Liver (tissue), 9 donors: ENCODE results near the gene TRMT61A. TPM values are rescaled to one million over a fixed set of nuclear protein-coding genes. Genes with fewer than 3 reads are reported as not detected.
A peak's percentile ranks its signal among the peaks of the same experiment; 100 is the strongest.

Experiments
- DNase-seq: peaks from one replicate; pipeline ENCODE4 v3.0.0-alpha.2; 2017; ENCODE audit warnings: low spot score
- H3K27ac ChIP-seq, 2 donors: one replicate each; pipeline ENCODE4 v1.7.0; 2013; ENCODE audit warnings: inconsistent platforms in 2 of 2, low read length in 2 of 2, control low read depth in 1 of 2, low read depth in 1 of 2, mild to moderate bottlenecking in 1 of 2
- H3K27me3 ChIP-seq, 4 donors: one replicate each; pipeline versions ENCODE4 v1.6.1 to v1.7.0; 2013; ENCODE audit warnings: low read length in 3 of 4, inconsistent platforms in 1 of 4, mild to moderate bottlenecking in 1 of 4, moderate library complexity in 1 of 4; ENCODE audit not compliant: control insufficient read depth in 4 of 4, insufficient read depth in 4 of 4
- H3K36me3 ChIP-seq, 4 donors: one replicate each; pipeline versions ENCODE4 v1.6.1 to v1.7.0; 2013; ENCODE audit warnings: low read length in 3 of 4, mild to moderate bottlenecking in 3 of 4, low read depth in 1 of 4, moderate library complexity in 1 of 4; ENCODE audit not compliant: control insufficient read depth in 4 of 4, insufficient read depth in 3 of 4
- H3K4me1 ChIP-seq, 4 donors: one replicate each; pipeline versions ENCODE4 v1.6.1 to v1.7.0; 2013; ENCODE audit warnings: low read length in 3 of 4, mild to moderate bottlenecking in 3 of 4, moderate library complexity in 1 of 4; ENCODE audit not compliant: control insufficient read depth in 4 of 4, insufficient read depth in 4 of 4
- H3K4me3 ChIP-seq, 3 donors: one replicate each; pipeline versions ENCODE4 v1.6.1 to v1.7.0; 2013; ENCODE audit warnings: low read length in 3 of 3, control low read depth in 1 of 3, low read depth in 1 of 3, mild to moderate bottlenecking in 1 of 3
- H3K9ac ChIP-seq, 2 donors: one replicate each; pipeline ENCODE4 v1.7.0; 2013; ENCODE audit warnings: low read length in 2 of 2, mild to moderate bottlenecking in 2 of 2, moderate library complexity in 2 of 2, control low read depth in 1 of 2, low read depth in 1 of 2
- H3K9me3 ChIP-seq, 4 donors: one replicate each; pipeline versions ENCODE4 v1.6.1 to v1.7.0; 2013; ENCODE audit warnings: low read length in 3 of 4; ENCODE audit not compliant: control insufficient read depth in 4 of 4
- ATF3 ChIP-seq: IDR thresholded peaks from 2 replicates; pipeline ENCODE4 v1.6.1; 2016; ENCODE audit warnings: antibody characterized with exemption
- CTCF ChIP-seq: fragments of 150-350 bp; IDR thresholded peaks from 2 replicates; pipeline ENCODE4 v1.5.1; 2017; ENCODE audit warnings: improper control_type of control experiment, low read depth, low read length; ENCODE audit not compliant: missing input control
- EGR1 ChIP-seq, 2 donors: IDR thresholded peaks; 2 replicates each; pipeline ENCODE4 v1.6.1; 2016 to 2018; ENCODE audit warnings: antibody characterized with exemption in 2 of 2, low read depth in 2 of 2
- FOXA1 ChIP-seq: IDR thresholded peaks from 2 replicates; pipeline ENCODE4 v1.6.1; 2016; ENCODE audit warnings: antibody characterized with exemption
- FOXA2 ChIP-seq: IDR thresholded peaks from 2 replicates; pipeline ENCODE4 v1.6.1; 2016; ENCODE audit warnings: antibody characterized with exemption
- GABPA ChIP-seq, 2 donors: IDR thresholded peaks in 1 of 2; conservative IDR thresholded peaks in 1 of 2; 2 replicates each; pipeline ENCODE4 v1.6.1; 2016; ENCODE audit warnings: antibody characterized with exemption in 2 of 2, mild to moderate bottlenecking in 1 of 2, moderate library complexity in 1 of 2
- HNF4A ChIP-seq, 2 donors: conservative IDR thresholded peaks; 2 replicates each; pipeline ENCODE4 v1.6.1; 2016; ENCODE audit warnings: antibody characterized with exemption in 2 of 2, mild to moderate bottlenecking in 2 of 2
- HNF4G ChIP-seq: IDR thresholded peaks from 2 replicates; pipeline ENCODE4 v1.6.1; 2016; ENCODE audit warnings: antibody characterized with exemption
- JUND ChIP-seq, 2 donors: IDR thresholded peaks; 2 replicates each; pipeline ENCODE4 v1.6.1; 2016; ENCODE audit warnings: antibody characterized with exemption in 2 of 2
- MAX ChIP-seq: IDR thresholded peaks from 2 replicates; pipeline ENCODE4 v1.6.1; 2016; ENCODE audit warnings: antibody characterized with exemption
- NR2F2 ChIP-seq: IDR thresholded peaks from 2 replicates; pipeline ENCODE4 v1.6.1; 2016; ENCODE audit warnings: antibody characterized with exemption
- RAD21 ChIP-seq, 2 donors: IDR thresholded peaks; 2 replicates each; pipeline ENCODE4 v1.6.1; 2016; ENCODE audit warnings: antibody characterized with exemption in 2 of 2, mild to moderate bottlenecking in 2 of 2
- REST ChIP-seq: IDR thresholded peaks from 2 replicates; pipeline ENCODE4 v1.6.1; 2016; ENCODE audit warnings: antibody characterized with exemption, mild to moderate bottlenecking
- RXRA ChIP-seq, 2 donors: IDR thresholded peaks; 2 replicates each; pipeline ENCODE4 v1.6.1; 2017 to 2018; ENCODE audit warnings: antibody characterized with exemption in 2 of 2, mild to moderate bottlenecking in 1 of 2
- SP1 ChIP-seq: IDR thresholded peaks from 2 replicates; pipeline ENCODE4 v1.6.1; 2018; ENCODE audit warnings: antibody characterized with exemption, mild to moderate bottlenecking
- TAF1 ChIP-seq: conservative IDR thresholded peaks from 2 replicates; pipeline ENCODE4 v1.6.1; 2016; ENCODE audit warnings: antibody characterized with exemption, mild to moderate bottlenecking
- YY1 ChIP-seq: IDR thresholded peaks from 2 replicates; pipeline ENCODE4 v1.6.1; 2016; ENCODE audit warnings: antibody characterized with exemption, mild to moderate bottlenecking
- ZBTB33 ChIP-seq: IDR thresholded peaks from 2 replicates; pipeline ENCODE4 v1.6.1; 2016; ENCODE audit warnings: antibody characterized with exemption
- WGBS: extraction: QIAGEN DNeasy Blood & Tissue Kit; methylation state at CpG from one replicate; pipeline ENCODE4 v1.1.7; 2013; 5-methylcytosine and 5-hydroxymethylcytosine counted together
- polyA plus RNA-seq, 2 donors: library from polyadenylated mRNA; stranded (reverse) in 1 of 2; unstranded in 1 of 2; fragments of 200-250 nt in 1 of 2; fragments of >200 nt in 1 of 2; fragmentation: Nextera tagmentation in 1 of 2; extraction: Ambion mirVana in 1 of 2; gene quantifications; one replicate each; pipeline versions ENCODE4 v1.2.1 to v1.2.3, GENCODE V29; 2013 to 2015
- total RNA-seq, 2 donors: library from RNA; depleted of rRNA; stranded (reverse); fragments of >200 nt; gene quantifications; one replicate each; pipeline ENCODE4 v1.2.3, GENCODE V29; 2014
- donor health status: healthy.
- donor health status: healthy.
- donor health status: healthy.
- donor health status: healthy.
- donor health status: healthy.

The TRMT61A gene
- total RNA-seq (1 to 10 TPM; 5.1 to 7.9 TPM), polyA plus RNA-seq (1 to 10 TPM; 4.1 to 8.0 TPM)

GRCh38 chr14:103528587-103529382 is at the start of gene TRMT61A:
Gene TRMT61A, plus strand, starts transcription at chr14:103529196. Its CDS starts 783 bp downstream, at chr14:103529979.
- Histone ChIP-seq H3K4me3 (peak within 1 kb of the TSS; percentile 77 to 97 (median 89)), H3K4me1 (peaks cover 15 to 64% (median 38%) of the 10 kb centered on the region in 4 donors), H3K9ac (peak within 1 kb of the TSS; percentile 62 to 81), H3K27ac (peak within 1 kb of the TSS; percentile 75 to 84), H3K36me3 (peaks cover 0 to 7% (median 3%) of the 10 kb centered on the region in 4 donors), H3K27me3 (no peaks in the 10 kb centered on the region), H3K9me3 (no peaks in the 10 kb centered on the region)
- peak; percentile 97 for DNase-seq
- 2% methylated on average over 69 of the region's 70 CpGs for WGBS
- TF ChIP-seq RAD21 (IDR thresholded peaks at IDR 0.05): no peak
- TF ChIP-seq HNF4A (conservative IDR thresholded peaks at IDR 0.05): peak; percentile 22 to 36
- TF ChIP-seq FOXA1: peak; percentile 97
- TF ChIP-seq CTCF: no peak
- TF ChIP-seq EGR1 (IDR thresholded peaks at IDR 0.05; ENCODE audit: low read depth in 2 of 2): no peak
- TF ChIP-seq JUND (IDR thresholded peaks at IDR 0.05): no peak
- TF ChIP-seq RXRA (IDR thresholded peaks at IDR 0.05): peak in 1 of 2 donors; percentile 21
- no peak for TF ChIP-seq MAX
- TF ChIP-seq YY1: peak; percentile 89
- TF ChIP-seq TAF1: no peak
- TF ChIP-seq SP1: peak; percentile 45
- TF ChIP-seq FOXA2: peak; percentile 89
- TF ChIP-seq ATF3: no peak
- TF ChIP-seq REST: peak; percentile 73
- TF ChIP-seq ZBTB33: no peak
- TF ChIP-seq GABPA (IDR thresholded peaks at IDR 0.05 in 1 of 2, conservative IDR thresholded peaks at IDR 0.05 in 1 of 2): peak in 1 of 2 donors; percentile 68
- TF ChIP-seq HNF4G: no peak
- peak; percentile 38 for TF ChIP-seq NR2F2
